ENCODE results near the gene GTF2A1L. TPM values are rescaled to one million over a fixed set of nuclear protein-coding genes. Genes with fewer than 3 reads are reported as not detected.

GTF2A1L gene
- total RNA-seq, 1 donor from 2014 or later: not detected

GRCh38 chr2:48673581-48673980 is 55.9 kb downstream of the GTF2A1L start:
- FAIRE-seq: no peak
- Histone ChIP-seq H4K20me1 (ENCODE audit: insufficient read depth, low read length) (no peaks in the 10 kb centered on the region), H3K79me2 (ENCODE audit: insufficient read depth, low read length) (no peaks in the 10 kb centered on the region), H3K9ac (ENCODE audit: low read length) (no peak overlapping the region), H3K4me3 (ENCODE audit: insufficient read depth, low read depth, low read length) (no peak overlapping the region), H2AFZ (ENCODE audit: low read depth, low read length) (no peak overlapping the region), H3K36me3 (ENCODE audit: insufficient read depth, low read length) (no peaks in the 10 kb centered on the region), H3K27me3 (ENCODE audit: insufficient read depth, low read length) (no peaks in the 10 kb centered on the region), H3K4me1 (ENCODE audit: insufficient read depth, low read length) (no peaks in the 10 kb centered on the region), H3K4me2 (ENCODE audit: low read length) (no peak overlapping the region), H3K9me3 (ENCODE audit: insufficient read depth, low read depth, low read length) (no peaks in the 10 kb centered on the region), H3K27ac (ENCODE audit: low read depth, low read length) (no peak overlapping the region)
- Mint-ChIP-seq H3K9me3 (ENCODE audit: unreplicated experiment) (no peaks in the 10 kb centered on the region), H3K4me3 (ENCODE audit: unreplicated experiment) (no peak overlapping the region), H3K27ac (ENCODE audit: unreplicated experiment) (no peak overlapping the region), H3K36me3 (ENCODE audit: low read depth, unreplicated experiment) (peaks cover 1% of the 10 kb centered on the region), H3K4me1 (ENCODE audit: low read depth, unreplicated experiment) (peaks cover 2% of the 10 kb centered on the region), H3K27me3 (ENCODE audit: low read depth, unreplicated experiment) (no peaks in the 10 kb centered on the region)
- TF ChIP-seq CTCF (IDR thresholded peaks at IDR 0.05; ENCODE audit: insufficient read depth, low read depth, low read length) (no peak), EZH2 (IDR thresholded peaks at IDR 0.05; ENCODE audit: insufficient read depth, low read length) (no peak)
- no peak for DNase-seq (ENCODE audit: low read depth)

- no peak overlapping the region for H3K4me3 Mint-ChIP-seq (ENCODE audit: unreplicated experiment)
- H3K4me1 Mint-ChIP-seq (ENCODE audit: low read depth, unreplicated experiment): peaks cover 2% of the 10 kb centered on the region
- no peak for FAIRE-seq
- DNase-seq (ENCODE audit: low read depth): no peak
- Histone ChIP-seq H3K9me3 (ENCODE audit: insufficient read depth, low read depth, low read length) (no peaks in the 10 kb centered on the region), H2AFZ (ENCODE audit: low read depth, low read length) (no peak overlapping the region), H3K27ac (ENCODE audit: low read depth, low read length) (no peak overlapping the region), H3K27me3 (ENCODE audit: insufficient read depth, low read length) (no peaks in the 10 kb centered on the region), H3K4me3 (ENCODE audit: insufficient read depth, low read depth, low read length) (no peak overlapping the region), H4K20me1 (ENCODE audit: insufficient read depth, low read length) (no peaks in the 10 kb centered on the region), H3K36me3 (ENCODE audit: insufficient read depth, low read length) (no peaks in the 10 kb centered on the region), H3K79me2 (ENCODE audit: insufficient read depth, low read length) (no peaks in the 10 kb centered on the region), H3K4me2 (ENCODE audit: low read length) (no peak overlapping the region), H3K9ac (ENCODE audit: low read length) (no peak overlapping the region), H3K4me1 (ENCODE audit: insufficient read depth, low read length) (no peaks in the 10 kb centered on the region)
- no peak overlapping the region for H3K27ac Mint-ChIP-seq (ENCODE audit: unreplicated experiment)
- no peaks in the 10 kb centered on the region for H3K27me3 Mint-ChIP-seq (ENCODE audit: low read depth, unreplicated experiment)
- H3K36me3 Mint-ChIP-seq (ENCODE audit: low read depth, unreplicated experiment): peaks cover 1% of the 10 kb centered on the region
- TF ChIP-seq CTCF (IDR thresholded peaks at IDR 0.05; ENCODE audit: insufficient read depth, low read depth, low read length): no peak
- no peak for TF ChIP-seq EZH2 (IDR thresholded peaks at IDR 0.05; ENCODE audit: insufficient read depth, low read length)
- no peaks in the 10 kb centered on the region for H3K9me3 Mint-ChIP-seq (ENCODE audit: unreplicated experiment)
Observed at GRCh38 chr2:48674933-48675332, 57.3 kb downstream of the GTF2A1L start.

- H3K4me1 Mint-ChIP-seq (ENCODE audit: low read depth, unreplicated experiment): peaks cover 2% of the 10 kb centered on the region
- no peak for FAIRE-seq
Observed at GRCh38 chr2:48677450-48677849, 59.8 kb downstream of the GTF2A1L start.

More at GRCh38 chr2:48677450-48677849, 59.8 kb downstream of the GTF2A1L start:
- H4K20me1 ChIP-seq (ENCODE audit: insufficient read depth, low read length): no peaks in the 10 kb centered on the region
- H3K27me3 ChIP-seq (ENCODE audit: insufficient read depth, low read length): no peaks in the 10 kb centered on the region
- H3K36me3 Mint-ChIP-seq (ENCODE audit: low read depth, unreplicated experiment): no peaks in the 10 kb centered on the region
- no peak overlapping the region for H3K9ac ChIP-seq (ENCODE audit: low read length)
- DNase-seq (ENCODE audit: low read depth): no peak
- no peaks in the 10 kb centered on the region for H3K4me1 ChIP-seq (ENCODE audit: insufficient read depth, low read length)
- H3K27me3 Mint-ChIP-seq (ENCODE audit: low read depth, unreplicated experiment): no peaks in the 10 kb centered on the region
- no peak overlapping the region for H2AFZ ChIP-seq (ENCODE audit: low read depth, low read length)
- H3K9me3 ChIP-seq (ENCODE audit: insufficient read depth, low read depth, low read length): no peaks in the 10 kb centered on the region
- H3K36me3 ChIP-seq (ENCODE audit: insufficient read depth, low read length): no peaks in the 10 kb centered on the region
- no peaks in the 10 kb centered on the region for H3K9me3 Mint-ChIP-seq (ENCODE audit: unreplicated experiment)
- no peak overlapping the region for H3K27ac ChIP-seq (ENCODE audit: low read depth, low read length)
- H3K27ac Mint-ChIP-seq (ENCODE audit: unreplicated experiment): no peak overlapping the region
- TF ChIP-seq CTCF (IDR thresholded peaks at IDR 0.05; ENCODE audit: insufficient read depth, low read depth, low read length) (no peak), EZH2 (IDR thresholded peaks at IDR 0.05; ENCODE audit: insufficient read depth, low read length) (no peak)
- no peaks in the 10 kb centered on the region for H3K79me2 ChIP-seq (ENCODE audit: insufficient read depth, low read length)
- no peak overlapping the region for H3K4me3 Mint-ChIP-seq (ENCODE audit: unreplicated experiment)
- H3K4me2 ChIP-seq (ENCODE audit: low read length): no peak overlapping the region
- no peak overlapping the region for H3K4me3 ChIP-seq (ENCODE audit: insufficient read depth, low read depth, low read length)
